Measurements from ENCODE around the gene SPINK9. TPM values are rescaled to one million over a fixed set of nuclear protein-coding genes. Genes with fewer than 3 reads are reported as not detected.

The SPINK9 gene
- total and polyA plus RNA-seq, 2 of the 4 experiments (the other 2 are of a cell fraction) = not detected

GRCh38 chr5:148306446-148306845, 28.9 kb upstream of the SPINK9 start:
- H3K56ac ChIP-seq (ENCODE audit: extremely low read depth, insufficient read depth, low read length) = no peak overlapping the region
- H2BK15ac ChIP-seq (ENCODE audit: low read depth, low read length) = no peak overlapping the region
- no peak overlapping the region for H3K4ac ChIP-seq (ENCODE audit: low read depth, low read length)
- H3K79me1 ChIP-seq (ENCODE audit: low read depth in 1 of 2, low read length in 2 of 2) = no peaks in the 10 kb centered on the region
- no peaks in the 10 kb centered on the region for H3K9me1 ChIP-seq (ENCODE audit: insufficient read depth, low read length)
- ATAC-seq (ENCODE audit: low read depth) = no peak
- no peaks in the 10 kb centered on the region for H3K27me3 ChIP-seq (ENCODE audit: control insufficient read depth, insufficient read depth, low read length)
- no peak overlapping the region for H3K9ac ChIP-seq (ENCODE audit: low read depth, low read length)
- H2BK120ac ChIP-seq (ENCODE audit: low read depth, low read length) = no peak overlapping the region
- intact Hi-C loops (cut with micrococcal nuclease) (no loop called here), dilution Hi-C loops (cut with HindIII; ENCODE audit: low sequenced_read_pairs, unreplicated experiment) (no loop called here), in situ Hi-C loops (cut with MboI; ENCODE audit: low sequenced_read_pairs) (no loop called here)
- no peak overlapping the region for H2BK20ac ChIP-seq (ENCODE audit: low read depth, low read length)
- POLR2A ChIA-PET (ENCODE audit: unreplicated experiment) = no interaction called here
- H3K27ac ChIP-seq (ENCODE audit: insufficient read depth, low read length) = no peak overlapping the region
- H2BK5ac ChIP-seq (ENCODE audit: low read depth, low read length, poor library complexity, severe bottlenecking) = no peak overlapping the region
- no peaks in the 10 kb centered on the region for H3K9me3 ChIP-seq (ENCODE audit: control insufficient read depth, insufficient read depth, low read length)
- H4K20me1 ChIP-seq (ENCODE audit: insufficient read depth, low read length) = no peaks in the 10 kb centered on the region
- no peak overlapping the region for H3K23ac ChIP-seq (ENCODE audit: low read depth, low read length)
- H3K4me2 ChIP-seq (ENCODE audit: low read depth, low read length) = no peak overlapping the region
- H3K18ac ChIP-seq (ENCODE audit: low read depth, low read length) = no peak overlapping the region
- no peak overlapping the region for H4K91ac ChIP-seq (ENCODE audit: insufficient read depth, low read depth, low read length)
- H2AFZ ChIP-seq (replicated peaks; ENCODE audit: low read length, poor library complexity) = no peak overlapping the region
- H3K4me3 ChIP-seq (ENCODE audit: insufficient read depth, low read depth, low read length) = no peak overlapping the region
- TF ChIP-seq RFX5 (IDR thresholded peaks at IDR 0.05; ENCODE audit: low read depth, low read length) (no peak), CHD1 (IDR thresholded peaks at IDR 0.05; ENCODE audit: low read depth, low read length) (no peak), BHLHE40 (IDR thresholded peaks at IDR 0.05; ENCODE audit: low read depth, low read length) (no peak), RCOR1 (IDR thresholded peaks at IDR 0.05; ENCODE audit: insufficient replicate concordance, low read length) (no peak), ELK1 (IDR thresholded peaks at IDR 0.05; ENCODE audit: borderline replicate concordance, low read depth, low read length) (no peak), FOS (IDR thresholded peaks at IDR 0.05; ENCODE audit: low read depth, low read length) (no peak), NFE2L2 (IDR thresholded peaks at IDR 0.05; ENCODE audit: low read depth, low read length) (no peak), CEBPB (IDR thresholded peaks at IDR 0.05; ENCODE audit: low read depth, low read length) (no peak), MAFK (IDR thresholded peaks at IDR 0.05; ENCODE audit: low read depth, low read length) (no peak), RAD21 (IDR thresholded peaks at IDR 0.05; ENCODE audit: low read length) (no peak), POLR2A (IDR thresholded peaks at IDR 0.05; ENCODE audit: low read depth, low read length) (no peak), SMC3 (IDR thresholded peaks at IDR 0.05; ENCODE audit: low read depth, low read length) (no peak), MAZ (IDR thresholded peaks at IDR 0.05; ENCODE audit: borderline replicate concordance, low read depth, low read length) (no peak), MXI1 (IDR thresholded peaks at IDR 0.05; ENCODE audit: borderline replicate concordance, low read depth, low read length) (no peak)
- TF ChIP-seq, protein P1, sequence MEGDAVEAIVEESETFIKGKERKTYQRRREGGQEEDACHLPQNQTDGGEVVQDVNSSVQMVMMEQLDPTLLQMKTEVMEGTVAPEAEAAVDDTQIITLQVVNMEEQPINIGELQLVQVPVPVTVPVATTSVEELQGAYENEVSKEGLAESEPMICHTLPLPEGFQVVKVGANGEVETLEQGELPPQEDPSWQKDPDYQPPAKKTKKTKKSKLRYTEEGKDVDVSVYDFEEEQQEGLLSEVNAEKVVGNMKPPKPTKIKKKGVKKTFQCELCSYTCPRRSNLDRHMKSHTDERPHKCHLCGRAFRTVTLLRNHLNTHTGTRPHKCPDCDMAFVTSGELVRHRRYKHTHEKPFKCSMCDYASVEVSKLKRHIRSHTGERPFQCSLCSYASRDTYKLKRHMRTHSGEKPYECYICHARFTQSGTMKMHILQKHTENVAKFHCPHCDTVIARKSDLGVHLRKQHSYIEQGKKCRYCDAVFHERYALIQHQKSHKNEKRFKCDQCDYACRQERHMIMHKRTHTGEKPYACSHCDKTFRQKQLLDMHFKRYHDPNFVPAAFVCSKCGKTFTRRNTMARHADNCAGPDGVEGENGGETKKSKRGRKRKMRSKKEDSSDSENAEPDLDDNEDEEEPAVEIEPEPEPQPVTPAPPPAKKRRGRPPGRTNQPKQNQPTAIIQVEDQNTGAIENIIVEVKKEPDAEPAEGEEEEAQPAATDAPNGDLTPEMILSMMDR (conservative IDR thresholded peaks at IDR 0.05; ENCODE audit: low read depth, low read length) = no peak
- TF ChIP-seq, protein P2, sequence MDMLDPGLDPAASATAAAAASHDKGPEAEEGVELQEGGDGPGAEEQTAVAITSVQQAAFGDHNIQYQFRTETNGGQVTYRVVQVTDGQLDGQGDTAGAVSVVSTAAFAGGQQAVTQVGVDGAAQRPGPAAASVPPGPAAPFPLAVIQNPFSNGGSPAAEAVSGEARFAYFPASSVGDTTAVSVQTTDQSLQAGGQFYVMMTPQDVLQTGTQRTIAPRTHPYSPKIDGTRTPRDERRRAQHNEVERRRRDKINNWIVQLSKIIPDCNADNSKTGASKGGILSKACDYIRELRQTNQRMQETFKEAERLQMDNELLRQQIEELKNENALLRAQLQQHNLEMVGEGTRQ (IDR thresholded peaks at IDR 0.05; ENCODE audit: low read depth, low read length) = no peak
- BruUV-seq (replicated peaks) = no TSS peak
- H4K5ac ChIP-seq (ENCODE audit: low read depth, low read length) = no peak overlapping the region
- no peak for DNase-seq
- no peak overlapping the region for H2AK5ac ChIP-seq (ENCODE audit: low read depth, low read length)
- no peaks in the 10 kb centered on the region for H3K36me3 ChIP-seq (ENCODE audit: control insufficient read depth, insufficient read depth, low read length)
- H4K8ac ChIP-seq (ENCODE audit: low read depth in 2 of 2, low read length in 2 of 2) = no peak overlapping the region
- WGBS, 2 experiments (ENCODE audit: extremely low coverage in 2 of 2, insufficient read length in 1 of 2) = no CpG with 5 or more reads among the region's 1 CpG
- CTCF ChIA-PET = no interaction called here
- H3K14ac ChIP-seq (replicated peaks; ENCODE audit: low read depth, low read length) = no peak overlapping the region
- no peaks in the 10 kb centered on the region for H3K4me1 ChIP-seq (ENCODE audit: control insufficient read depth, insufficient read depth, low read length)
- H2AK9ac ChIP-seq (replicated peaks; ENCODE audit: low read depth, low read length, poor library complexity) = no peak overlapping the region
